BJ (cell line): ENCODE results near the gene LMO2. TPM values are rescaled to one million over a fixed set of nuclear protein-coding genes. Genes with fewer than 3 reads are reported as not detected.

Source experiments
- CTCF ChIA-PET: fragments of 350-600 bp; formaldehyde crosslinking; extraction: SDS; loops from one replicate; lab custom pipeline; 2021; ENCODE audit warnings: antibody characterized with exemption, inconsistent platforms; lab: Yijun Ruan, JAX
- POLR2A ChIA-PET: fragments of 300-600 bp; sonication (Branson Sonifier 250); formaldehyde crosslinking; extraction: SDS; loops from one replicate; lab custom pipeline; 2021; ENCODE audit warnings: antibody characterized with exemption; lab: Charles Lee
- DNase-seq: peaks from one replicate; pipeline ENCODE4 v3.0.0-alpha.2; 2011; ENCODE audit warnings: low read depth
- H3K27me3 ChIP-seq: 2 replicates; pipeline ENCODE4 v1.6.0; 2011; ENCODE audit warnings: low read length; ENCODE audit not compliant: control insufficient read depth, insufficient read depth
- H3K36me3 ChIP-seq: 2 replicates; pipeline ENCODE4 v1.5.1; 2011; ENCODE audit warnings: low read length; ENCODE audit not compliant: control insufficient read depth, insufficient read depth
- H3K4me3 ChIP-seq: 2 replicates; pipeline ENCODE4 v1.5.1; 2011; ENCODE audit warnings: low read depth, mild to moderate bottlenecking, control low read depth, low read length
- CTCF ChIP-seq: IDR thresholded peaks from 2 replicates; pipeline ENCODE4 v1.5.1; 2011; ENCODE audit warnings: low read depth, mild to moderate bottlenecking, control low read depth, inconsistent platforms, low read length, moderate library complexity; ENCODE audit not compliant: insufficient read depth
- polyA plus RNA-seq: library from polyadenylated mRNA; depleted of rRNA; stranded (reverse); fragments of >200 nt; gene quantifications from 2 replicates; pipeline ENCODE4 v1.2.3, GENCODE V29; 2011

Gene LMO2
- polyA plus RNA-seq, 1 experiment, result not detected

- TF ChIP-seq CTCF, result no peak
- peaks cover 3% of the 10 kb centered on the region; the same call in 1 of the 2 replicates for H3K27me3 ChIP-seq
- ChIA-PET POLR2A (no interaction called here), CTCF (no interaction called here)
- H3K4me3 ChIP-seq, result no peak overlapping the region
- no peaks in the 10 kb centered on the region for H3K36me3 ChIP-seq
- no peak for DNase-seq
These were observed 2.5 kb upstream of the LMO2 start for GRCh38 chr11:33894398-33894746.

- Histone ChIP-seq H3K4me3 (no peak overlapping the region), H3K36me3 (no peaks in the 10 kb centered on the region), H3K27me3 (peaks cover 3% of the 10 kb centered on the region; the same call in 1 of the 2 replicates)
- no peak for DNase-seq
- ChIA-PET POLR2A (no interaction called here), CTCF (no interaction called here)
- no peak for TF ChIP-seq CTCF
These were observed 2.0 kb upstream of the LMO2 start for GRCh38 chr11:33893711-33894397.

GRCh38 chr11:33892906-33893594, 1.2 kb upstream of the LMO2 start:
- no peak overlapping the region for H3K4me3 ChIP-seq
- TF ChIP-seq CTCF, result no peak
- no peak for DNase-seq
- ChIA-PET POLR2A (no interaction called here), CTCF (interaction anchor here (0.7 kb wide), 1 partner anchor 36 kb away, joined by 3 read pairs; no protein-coding TSS in a partner anchor)
- no peaks in the 10 kb centered on the region for H3K36me3 ChIP-seq
- peaks cover 4% of the 10 kb centered on the region; the same call in 1 of the 2 replicates for H3K27me3 ChIP-seq

GRCh38 chr11:33889821-33890378, 2.0 kb downstream of the LMO2 start:
- H3K4me3 ChIP-seq, result no peak overlapping the region
- POLR2A ChIA-PET, result no interaction called here
- H3K36me3 ChIP-seq, result no peaks in the 10 kb centered on the region
- peaks cover 3% of the 10 kb centered on the region; the same call in 1 of the 2 replicates for H3K27me3 ChIP-seq
- no peak for TF ChIP-seq CTCF
- DNase-seq, result no peak
- CTCF ChIA-PET, result interaction anchor here (1.2 to 1.9 kb wide), 2 partner anchors 9 to 21 kb away, joined by 3 to 6 read pairs; no protein-coding TSS in a partner anchor

GRCh38 chr11:33889296-33889695, 2.6 kb downstream of the LMO2 start:
- DNase-seq, result no peak
- TF ChIP-seq CTCF, result no peak
- Histone ChIP-seq H3K27me3 (peaks cover 1% of the 10 kb centered on the region; the same call in 1 of the 2 replicates), H3K4me3 (no peak overlapping the region), H3K36me3 (no peaks in the 10 kb centered on the region)
- POLR2A ChIA-PET, result no interaction called here
- CTCF ChIA-PET, result interaction anchor here (1.2 to 1.9 kb wide), 2 partner anchors 8 to 21 kb away, joined by 3 to 6 read pairs; no protein-coding TSS in a partner anchor
